Natural killer cell treated with Interleukin-12 subunit alpha and Interleukin-12 subunit beta and Interleukin-15 and Interleukin-18, amount 100 ng/mL, for 72 hours (primary cell): ENCODE results near the gene TLE5. TPM values are rescaled to one million over a fixed set of nuclear protein-coding genes. Genes with fewer than 3 reads are reported as not detected.

Experiments used
- ATAC-seq, 2 donors: fragments of 150-1000 bp; cut with Tn5 transposase in 1 of 2; sonication (Bioruptor Pico), chemical (Tn5 transposase) in 1 of 2; 2 replicates each; pipeline ENCODE4 v1.10.0; 2021
- DNase-seq: peaks from one replicate; pipeline ENCODE4 v3.0.0; 2022; ENCODE audit warnings: low spot score
- H3K27ac Mint-ChIP-seq, 2 donors: 1 replicate in 1 of 2; 2 replicates in 1 of 2; pipeline ENCODE4 v1.8.0; 2022; ENCODE audit warnings: mixed read lengths in 2 of 2, mild to moderate bottlenecking in 1 of 2, moderate library complexity in 1 of 2
- H3K27me3 Mint-ChIP-seq, 2 donors: 1 replicate in 1 of 2; 2 replicates in 1 of 2; pipeline ENCODE4 v1.8.0; 2022; ENCODE audit warnings: mixed read lengths in 2 of 2
- H3K36me3 Mint-ChIP-seq: one replicate; pipeline ENCODE4 v1.8.0; 2022; ENCODE audit warnings: mixed read lengths
- H3K4me1 Mint-ChIP-seq, 2 donors: 1 replicate in 1 of 2; 2 replicates in 1 of 2; pipeline ENCODE4 v1.8.0; 2022; ENCODE audit warnings: low read depth in 2 of 2, mixed read lengths in 2 of 2, mild to moderate bottlenecking in 1 of 2
- H3K4me3 Mint-ChIP-seq: one replicate; pipeline ENCODE4 v1.8.0; 2022; ENCODE audit warnings: mixed read lengths
- H3K9me3 Mint-ChIP-seq: 2 replicates; pipeline ENCODE4 v1.8.0; 2022; ENCODE audit warnings: mixed read lengths
- total RNA-seq, 2 donors: library from RNA; stranded (reverse); gene quantifications; one replicate each; pipeline ENCODE4 v1.2.3, GENCODE V29; 2022

TLE5 gene
- total RNA-seq, 2 donors from 2014 or later = 242 to 309 TPM

- no peaks in the 10 kb centered on the region for H3K27me3 Mint-ChIP-seq
- no peak for ATAC-seq
- H3K4me3 Mint-ChIP-seq = no peak overlapping the region
Measured at GRCh38 chr19:3008994-3009393, 53.3 kb downstream of the TLE5 start.

DNA sequence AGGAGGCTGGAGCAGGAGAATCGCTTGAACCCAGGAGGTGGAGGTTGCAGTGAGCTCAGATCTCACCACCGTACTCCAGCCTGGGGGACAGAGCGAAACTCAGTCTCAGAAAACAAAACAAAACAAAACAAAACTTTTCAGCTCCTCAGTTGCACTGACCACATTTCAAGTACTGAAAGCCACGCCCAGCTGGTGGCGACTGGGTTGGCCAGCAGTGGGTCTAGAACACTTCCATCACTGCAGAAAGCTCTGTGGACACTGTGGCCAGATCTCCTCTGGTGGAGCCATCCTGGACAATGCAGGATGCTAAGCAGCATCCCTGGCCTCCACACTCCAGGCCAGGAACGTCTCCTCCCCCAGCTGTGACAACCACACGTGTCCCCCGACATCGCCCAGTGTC, 54.3 kb downstream of the TLE5 start:
- H3K9me3 Mint-ChIP-seq = no peaks in the 10 kb centered on the region
- H3K27ac Mint-ChIP-seq = no peak overlapping the region
- H3K4me1 Mint-ChIP-seq = no peaks in the 10 kb centered on the region
- H3K27me3 Mint-ChIP-seq = no peaks in the 10 kb centered on the region
- no peaks in the 10 kb centered on the region for H3K36me3 Mint-ChIP-seq
- ATAC-seq (no peak), DNase-seq (no peak)
- no peak overlapping the region for H3K4me3 Mint-ChIP-seq

More at GRCh38 chr19:3008994-3009393, 53.3 kb downstream of the TLE5 start:
- no peak overlapping the region for H3K27ac Mint-ChIP-seq
- no peaks in the 10 kb centered on the region for H3K36me3 Mint-ChIP-seq
- DNase-seq = no peak
- no peaks in the 10 kb centered on the region for H3K9me3 Mint-ChIP-seq
- no peaks in the 10 kb centered on the region for H3K4me1 Mint-ChIP-seq

GRCh38 chr19:3006075-3006767, 56.1 kb downstream of the TLE5 start:
- DNase-seq = no peak
- peak; percentile 31 to 50 for ATAC-seq
- Mint-ChIP-seq H3K27ac (no peak overlapping the region), H3K36me3 (no peaks in the 10 kb centered on the region), H3K27me3 (no peaks in the 10 kb centered on the region), H3K9me3 (no peaks in the 10 kb centered on the region), H3K4me3 (no peak overlapping the region), H3K4me1 (no peaks in the 10 kb centered on the region)

- DNase-seq (no peak), ATAC-seq (no peak)
- no peaks in the 10 kb centered on the region for H3K4me1 Mint-ChIP-seq
- H3K4me3 Mint-ChIP-seq = no peak overlapping the region
- H3K36me3 Mint-ChIP-seq = no peaks in the 10 kb centered on the region
- H3K27ac Mint-ChIP-seq = no peak overlapping the region
- H3K9me3 Mint-ChIP-seq = no peaks in the 10 kb centered on the region
- H3K27me3 Mint-ChIP-seq = no peaks in the 10 kb centered on the region
Measured at GRCh38 chr19:3005345-3005744, 57.0 kb downstream of the TLE5 start.

DNA sequence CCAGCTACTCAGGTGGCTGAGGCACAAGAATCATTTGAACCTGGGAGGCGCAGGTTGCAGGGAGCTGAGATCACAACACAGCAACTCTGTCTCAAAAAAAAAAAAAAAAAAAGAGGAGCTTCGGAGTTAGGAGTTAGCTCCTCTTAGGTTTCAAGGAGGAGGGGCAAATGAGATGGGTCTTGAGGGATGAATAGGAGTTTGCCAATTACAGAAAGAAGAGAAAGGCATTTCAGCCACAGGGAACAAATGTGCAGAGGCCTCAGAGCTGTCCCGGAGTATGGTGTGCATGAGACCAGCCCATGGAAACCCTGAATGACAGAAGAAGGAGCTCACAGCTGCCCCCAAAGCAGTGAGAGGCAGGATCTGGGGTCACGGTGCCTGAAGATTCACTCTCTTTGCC, 57.8 kb downstream of the TLE5 start:
- ATAC-seq (no peak), DNase-seq (no peak)
- Mint-ChIP-seq H3K27me3 (no peaks in the 10 kb centered on the region), H3K36me3 (no peaks in the 10 kb centered on the region), H3K27ac (no peak overlapping the region), H3K4me3 (no peak overlapping the region), H3K9me3 (no peaks in the 10 kb centered on the region), H3K4me1 (no peaks in the 10 kb centered on the region)

DNA sequence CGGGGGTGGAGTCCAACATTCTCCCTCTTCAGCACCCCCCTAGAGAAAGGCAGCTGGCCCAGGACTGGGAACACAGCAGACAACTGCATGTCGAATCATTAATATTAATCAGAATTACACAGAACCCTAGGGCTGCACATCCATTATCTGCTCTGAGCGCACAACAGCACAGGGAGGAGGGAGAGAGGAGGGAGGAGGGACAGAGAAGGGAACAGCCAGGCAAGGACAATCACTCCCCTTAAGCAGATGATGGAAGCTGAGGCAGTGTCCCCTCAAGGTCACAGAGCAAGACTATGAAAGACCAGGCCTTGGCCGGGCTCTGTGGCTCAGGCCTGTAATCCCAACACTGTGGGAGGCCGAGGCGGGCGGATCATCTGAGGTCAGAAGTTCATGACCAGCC, 59.2 kb downstream of the TLE5 start:
- no peaks in the 10 kb centered on the region for H3K36me3 Mint-ChIP-seq
- ATAC-seq = no peak

More for the DNA sequence above, 59.2 kb downstream of the TLE5 start:
- no peak for DNase-seq
- no peak overlapping the region for H3K27ac Mint-ChIP-seq
- H3K4me3 Mint-ChIP-seq = no peak overlapping the region
- no peaks in the 10 kb centered on the region for H3K27me3 Mint-ChIP-seq
- H3K4me1 Mint-ChIP-seq = no peaks in the 10 kb centered on the region
- no peaks in the 10 kb centered on the region for H3K9me3 Mint-ChIP-seq

Other genes starting within 250 kb of the TLE5 start
- 1 to 10 TPM in 1 of 2 donors, under 1 TPM in 1; 0.89 to 2.9 TPM for gene ZNF554, start 242.6 kb downstream of the TLE5 start, total RNA-seq
- gene ZNF555, start 221.0 kb downstream of the TLE5 start, total RNA-seq = 1 to 10 TPM; 2.6 to 3.0 TPM
- not detected for gene ZNF556, start 195.2 kb downstream of the TLE5 start, total RNA-seq
- gene ZNF57, start 161.6 kb downstream of the TLE5 start, total RNA-seq = 1 to 10 TPM; 4.1 to 4.8 TPM
- 10 to 100 TPM in 1 of 2 donors, 1 to 10 TPM in 1; 5.3 to 10.4 TPM for gene ZNF77, start 117.5 kb downstream of the TLE5 start, total RNA-seq
- 1 to 10 TPM in 1 of 2 donors, under 1 TPM in 1; 0.45 to 1.8 TPM for gene TLE6, start 84.9 kb downstream of the TLE5 start, total RNA-seq
- gene TLE2, start 33.2 kb downstream of the TLE5 start, total RNA-seq = 1 to 10 TPM; 1.3 to 3.2 TPM
- 1 to 10 TPM in 1 of 2 donors, under 1 TPM in 1; 1.00 to 1.3 TPM for gene GNA11, start 31.9 kb upstream of the TLE5 start, total RNA-seq
- 10 to 100 TPM; 22.2 to 33.3 TPM for gene GNA15, start 73.5 kb upstream of the TLE5 start, total RNA-seq
- 10 to 100 TPM; 33.5 to 47.0 TPM for gene S1PR4, start 116.3 kb upstream of the TLE5 start, total RNA-seq
- 100 to 1,000 TPM in 1 of 2 donors, 10 to 100 TPM in 1; 84.4 to 196 TPM for gene NCLN, start 123.4 kb upstream of the TLE5 start, total RNA-seq
- gene CELF5, start 162.2 kb upstream of the TLE5 start, total RNA-seq = under 1 TPM in 1 of 2 donors, not detected in 1; 0.59 TPM